K562 (cell line): ENCODE results near the gene RIPK3.

Experiments
- CBX1 ChIP-seq: sonication (generic); IDR thresholded peaks from 2 replicates; pipeline ENCODE4 v1.6.1; 2016; ENCODE audit warnings: antibody characterized with exemption, low read depth, mild to moderate bottlenecking
- CLOCK ChIP-seq: fragments of 250-450 bp; sonication (Bioruptor Pico); IDR thresholded peaks from 2 replicates; pipeline ENCODE4 v1.4.0; 2020; ENCODE audit warnings: mild to moderate bottlenecking, moderate library complexity, borderline replicate concordance
- CREB1 ChIP-seq, 2 experiments: sonication (generic) in 1 of 2; formaldehyde crosslinking in 1 of 2; IDR thresholded peaks; 2 replicates each; pipeline versions ENCODE4 v1.6.1 to v1.8.0; 2012 to 2022; ENCODE audit warnings: inconsistent platforms in 1 of 2, mild to moderate bottlenecking in 1 of 2, missing genetic modification reagents in 1 of 2, moderate library complexity in 1 of 2
- CTCF ChIP-seq, 3 experiments: IDR thresholded peaks in 2 of 3; conservative IDR thresholded peaks in 1 of 3; 2 replicates each; pipeline ENCODE4 v1.5.1; 2011 to 2012; ENCODE audit warnings: low read length in 3 of 3, mild to moderate bottlenecking in 3 of 3, control low read depth in 2 of 3, improper control_type of control experiment in 1 of 3, inconsistent platforms in 1 of 3, low read depth in 1 of 3, mixed read lengths in 1 of 3, moderate library complexity in 1 of 3; ENCODE audit not compliant: insufficient read depth in 2 of 3
- DNMT1 ChIP-seq: fragments of 450-650 bp; IDR thresholded peaks from 2 replicates; pipeline ENCODE4 v1.6.1; 2016; ENCODE audit warnings: antibody characterized with exemption, mild to moderate bottlenecking
- EZH2 ChIP-seq: IDR thresholded peaks from 2 replicates; pipeline ENCODE4 v1.6.1; 2012; ENCODE audit warnings: low read depth, mild to moderate bottlenecking, inconsistent platforms, low read length, borderline replicate concordance
- GATA2 ChIP-seq: sonication (generic); formaldehyde crosslinking; IDR thresholded peaks from 2 replicates; pipeline ENCODE4 v1.4.0; 2020; ENCODE audit warnings: mild to moderate bottlenecking, missing genetic modification reagents
- KLF16 ChIP-seq: IDR thresholded peaks from 2 replicates; pipeline ENCODE4 v1.6.1; 2016; ENCODE audit warnings: antibody characterized with exemption
- POLR2AphosphoS5 ChIP-seq: IDR thresholded peaks from 2 replicates; pipeline ENCODE4 v1.6.1; 2011; ENCODE audit warnings: mild to moderate bottlenecking, low read depth, low read length, moderate library complexity; ENCODE audit not compliant: control insufficient read depth, insufficient read depth
- RBM22 ChIP-seq: fragments of 200-400 bp; formaldehyde crosslinking; IDR thresholded peaks from 2 replicates; pipeline ENCODE4 v1.6.1; 2018; ENCODE audit warnings: low read length, low read depth; ENCODE audit not compliant: poor library complexity, severe bottlenecking
- RERE ChIP-seq: sonication (generic); formaldehyde crosslinking; IDR thresholded peaks from 2 replicates; pipeline ENCODE4 v1.8.0; 2023; ENCODE audit warnings: missing genetic modification reagents, mild to moderate bottlenecking, borderline replicate concordance
- XRCC5 ChIP-seq: fragments of 200-400 bp; formaldehyde crosslinking; IDR thresholded peaks from 2 replicates; pipeline ENCODE4 v1.6.1; 2017; ENCODE audit warnings: low read depth, mild to moderate bottlenecking, low read length
- ZNF24 ChIP-seq: fragments of 450-650 bp; IDR thresholded peaks from 2 replicates; pipeline ENCODE4 v1.6.1; 2016

- TF ChIP-seq CTCF (IDR thresholded peaks at IDR 0.05 in 2 of 3, conservative IDR thresholded peaks at IDR 0.05 in 1 of 3; ENCODE audit: insufficient read depth in 2 of 3, low read depth in 1 of 3, low read length in 3 of 3) (no peak), KLF16 (no peak), RBM22 (no peak), RERE (CRISPR knock-in tag) (no peak), XRCC5 (no peak), GATA2 (CRISPR knock-in tag) (no peak), CLOCK (CRISPR knock-in tag) (no peak), CBX1 (no peak), ZNF24 (no peak), CREB1 (IDR thresholded peaks at IDR 0.05) (no peak), CREB1 (CRISPR knock-in tag; IDR thresholded peaks at IDR 0.05) (no peak), POLR2AphosphoS5 (no peak), DNMT1 (no peak), EZH2 (no peak)
These were observed 35.8 kb downstream of the RIPK3 start for GRCh38 chr14:24304019-24304387.
